GM18873 (cell line): ENCODE measurements around the gene SAMHD1.
"Not testable (repeated sequence)": the region's sequence is repeated elsewhere in the genome, so short reads cannot be mapped to it uniquely, and the experiment has no call there.

Experiments used
- ATAC-seq: cut with Tn5 transposase; IDR thresholded peaks from one replicate; pipeline ENCODE4 v1.9.1; 2021; ENCODE audit warnings: mild to moderate bottlenecking, moderate library complexity, moderate number of reproducible peaks; ENCODE audit not compliant: unreplicated experiment, low FRiP score

The SAMHD1 gene

DNA sequence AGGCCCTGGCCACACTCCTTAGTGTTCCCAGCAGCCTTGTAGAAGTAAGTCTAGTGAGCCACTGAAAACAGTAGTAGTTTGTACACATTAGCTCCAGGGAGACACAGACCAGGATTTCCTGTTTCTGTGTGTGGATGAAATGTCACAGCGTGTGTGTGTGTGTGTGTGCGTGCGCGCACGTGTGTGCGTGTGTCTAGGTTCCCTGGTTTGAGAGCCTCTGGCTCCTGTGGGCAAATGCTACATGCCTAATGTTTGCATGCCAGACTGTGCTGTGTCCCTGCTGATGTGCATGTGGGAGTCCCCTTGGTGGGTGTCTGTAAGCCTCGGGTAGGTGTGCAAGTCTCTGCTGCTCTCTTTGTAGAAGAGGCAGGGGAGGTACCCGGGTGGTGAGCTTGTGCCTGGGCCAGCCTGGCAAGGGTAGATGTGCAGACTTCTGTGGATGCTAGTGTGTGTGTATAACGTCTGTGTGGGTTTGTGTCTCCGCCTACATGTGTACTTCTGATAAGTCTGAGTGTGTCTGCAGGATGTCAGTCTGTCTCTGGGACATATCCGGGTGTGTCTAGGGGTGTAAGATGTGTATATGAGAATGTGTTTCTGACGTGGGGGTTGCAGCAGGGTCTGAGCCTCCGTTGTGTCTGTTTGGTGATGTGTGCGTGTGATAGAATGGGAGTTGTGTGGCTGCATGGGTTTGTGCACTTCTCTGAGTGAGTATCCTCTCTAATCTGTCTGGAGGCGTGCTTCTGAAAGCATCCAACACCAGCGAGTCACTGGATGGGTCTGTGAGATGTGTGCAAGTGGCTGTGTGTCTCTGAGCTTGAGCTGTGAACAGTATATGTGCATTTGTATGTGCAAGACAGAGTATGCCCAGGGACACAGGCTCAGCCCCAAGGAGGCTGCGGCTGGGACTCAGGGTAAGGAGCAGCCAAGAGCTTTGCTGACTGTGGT, 94.5 kb downstream of the SAMHD1 start:
- no peak for ATAC-seq

DNA sequence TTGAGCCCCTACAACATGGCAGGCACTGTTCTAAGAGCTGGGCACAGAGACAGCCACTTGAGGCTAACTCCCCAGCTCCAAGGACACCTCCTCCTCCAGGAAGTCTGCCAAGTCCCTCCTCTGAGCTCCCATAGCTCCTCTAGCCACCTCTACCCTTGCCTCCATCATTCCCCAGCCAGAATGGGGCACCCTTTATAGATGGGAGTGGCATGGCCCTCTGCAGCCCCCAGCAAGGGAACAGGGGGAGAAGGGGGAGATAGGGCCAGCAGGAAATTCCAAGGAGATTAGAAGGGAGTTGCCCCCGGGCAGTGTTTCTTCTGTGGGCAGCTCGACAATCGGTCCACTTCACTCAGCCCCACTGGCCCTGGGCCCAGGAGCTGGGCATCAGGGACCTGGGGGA, 95.3 kb downstream of the SAMHD1 start:
- ATAC-seq: no peak

DNA sequence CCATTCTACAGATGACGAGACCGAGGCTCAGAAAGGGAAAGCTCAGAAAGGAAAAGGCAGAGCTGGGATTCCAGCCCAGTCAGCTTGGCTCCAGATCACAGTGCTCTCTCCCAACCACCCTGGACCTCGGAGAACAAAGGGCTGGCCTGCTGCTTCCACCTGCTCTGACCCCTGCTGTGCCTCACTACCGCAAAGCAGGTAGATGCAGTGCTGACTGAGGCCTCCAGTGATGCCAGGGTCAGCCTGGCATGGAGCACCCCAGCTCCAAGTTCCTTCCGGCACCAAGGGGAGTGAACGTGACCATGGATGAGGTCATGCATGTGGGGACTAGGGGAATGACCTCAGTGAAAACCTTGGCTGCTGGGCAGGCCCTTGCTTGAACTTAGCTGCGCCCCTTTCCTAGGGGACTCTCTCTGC, 96.3 kb downstream of the SAMHD1 start:
- no peak for ATAC-seq

DNA sequence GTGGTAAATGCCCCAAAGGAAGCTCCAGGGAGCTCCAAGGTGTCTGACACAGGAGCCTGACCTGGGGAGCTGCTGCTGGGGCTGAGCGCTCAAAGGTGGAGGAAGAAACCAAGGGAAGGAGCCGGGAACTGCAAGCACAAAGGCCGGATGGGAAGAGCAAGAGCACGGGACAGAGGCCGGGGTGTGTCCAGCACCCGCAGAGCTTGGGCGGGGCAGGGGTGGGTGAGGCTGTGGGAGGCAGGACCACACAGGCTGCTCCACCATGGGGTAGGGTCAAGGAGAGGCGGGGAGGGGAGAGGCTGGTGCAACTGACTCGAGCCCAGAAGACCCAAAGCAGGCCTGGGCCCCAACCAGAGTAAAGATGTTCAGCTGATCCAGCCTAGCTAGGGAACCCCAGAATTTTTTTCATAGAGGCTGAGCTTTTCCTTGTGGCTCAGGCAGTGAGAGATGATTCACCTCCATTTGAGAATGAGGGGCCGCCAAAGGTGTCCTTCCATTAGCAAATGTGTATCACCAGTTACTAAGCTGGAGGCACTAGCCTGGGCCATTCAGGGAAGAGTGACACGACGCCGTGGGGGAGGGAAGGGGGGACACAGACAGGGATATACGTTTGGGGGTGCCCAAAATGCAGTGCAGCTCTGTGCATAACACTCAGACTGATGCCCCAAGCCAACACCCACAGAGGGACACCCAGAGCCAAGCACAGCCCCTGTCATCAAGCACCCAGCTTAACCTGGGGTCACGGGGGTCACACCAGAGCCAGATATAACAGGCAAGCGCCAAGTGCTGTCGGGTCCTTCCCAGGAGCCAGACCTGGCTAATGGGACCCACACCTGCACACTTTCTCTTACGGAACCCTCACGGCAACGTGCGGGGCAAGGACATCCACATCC, 96.9 kb downstream of the SAMHD1 start:
- ATAC-seq: no peak

DNA sequence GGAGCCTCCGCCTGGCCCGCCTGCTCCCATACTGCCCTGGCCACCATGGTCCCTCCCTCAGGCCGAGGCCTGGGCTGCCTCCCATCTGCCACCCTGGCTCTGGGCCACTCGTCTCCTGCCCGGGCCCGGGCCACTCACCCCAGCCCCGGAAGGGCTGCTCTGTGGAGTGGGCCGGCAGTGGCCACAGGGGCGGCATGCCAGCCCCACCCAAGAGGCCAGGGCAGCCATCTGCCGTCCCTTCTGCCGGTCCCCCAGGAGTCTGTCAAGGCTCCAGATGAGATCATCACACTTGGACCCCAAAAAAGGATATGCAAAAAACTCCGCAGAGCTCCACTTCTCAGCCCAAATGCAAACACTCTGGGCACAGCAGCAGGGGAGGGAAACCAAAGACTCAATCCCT, 99.3 kb downstream of the SAMHD1 start:
- no peak for ATAC-seq

DNA sequence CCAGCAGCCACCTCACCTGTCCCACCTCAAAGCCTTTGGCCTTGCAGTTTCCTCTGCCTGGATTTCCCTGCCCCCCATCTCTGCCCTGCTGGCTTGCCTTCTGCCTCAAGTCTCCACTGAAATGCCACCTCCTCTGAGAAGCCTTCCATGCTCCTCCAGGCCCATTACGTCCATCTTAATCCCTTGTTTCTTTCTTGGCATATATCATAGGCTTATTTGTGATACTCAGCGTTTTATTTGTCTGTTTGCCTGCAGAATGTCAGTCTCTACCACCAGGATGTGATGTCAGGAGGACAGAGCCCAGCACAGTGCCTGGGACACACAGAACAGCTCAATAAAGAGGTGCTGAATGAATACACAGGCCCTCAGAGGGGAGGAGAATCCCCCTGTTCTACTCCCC, 100.0 kb downstream of the SAMHD1 start:
- ATAC-seq: no peak

DNA sequence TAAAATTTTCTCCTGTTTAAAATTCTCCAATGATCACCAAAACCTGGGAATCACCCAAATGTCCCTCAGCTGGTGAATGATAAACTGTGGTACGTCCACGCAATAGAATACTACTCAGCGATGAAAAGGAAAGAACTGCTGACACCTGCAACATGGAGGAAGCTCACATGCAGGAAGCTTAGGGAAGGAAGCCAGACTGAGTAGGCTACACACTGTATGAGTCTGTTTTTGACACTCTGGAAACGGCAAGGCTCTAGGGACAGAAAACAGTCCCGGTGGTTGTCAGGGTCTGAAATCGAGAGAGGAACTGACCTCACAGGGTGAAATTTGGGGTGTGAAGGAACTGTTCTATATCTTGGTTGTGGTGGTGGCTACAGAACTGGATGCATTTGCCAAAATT, 100.7 kb downstream of the SAMHD1 start:
- no peak for ATAC-seq

DNA sequence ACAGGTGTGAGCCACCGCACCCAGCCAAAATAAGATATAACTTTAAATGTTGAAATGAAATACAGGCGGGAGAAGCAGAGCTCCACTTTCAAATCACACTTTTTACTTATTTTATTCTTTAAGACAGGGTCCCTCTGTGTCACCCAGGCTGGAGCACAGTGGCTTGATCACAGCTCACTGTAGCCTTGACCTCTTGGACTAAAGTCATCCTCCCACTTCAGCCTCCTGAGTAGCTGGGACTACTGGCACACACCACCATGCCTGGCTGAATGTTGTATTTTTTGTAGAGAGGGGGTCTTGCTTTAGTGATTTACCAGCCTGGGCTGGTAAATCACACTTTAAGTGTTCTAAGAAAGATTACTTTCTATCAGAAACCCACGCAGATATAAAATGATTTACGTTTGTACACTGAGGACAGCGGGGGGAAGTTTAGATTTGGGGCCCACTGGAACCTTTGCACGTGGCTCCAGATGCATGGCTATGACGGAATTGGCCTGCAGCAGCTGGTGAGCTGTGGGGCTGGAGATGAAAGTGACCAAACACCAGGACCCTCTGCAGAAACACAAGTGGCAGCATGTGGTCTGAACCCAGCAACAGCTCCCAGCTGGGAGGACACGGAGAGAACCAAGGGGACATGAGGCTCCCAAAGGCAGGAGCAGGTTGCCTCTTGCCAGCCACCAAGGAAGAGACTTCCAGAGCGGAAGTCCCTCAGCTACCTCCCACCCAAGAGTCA, 102.0 kb downstream of the SAMHD1 start:
- no peak for ATAC-seq

DNA sequence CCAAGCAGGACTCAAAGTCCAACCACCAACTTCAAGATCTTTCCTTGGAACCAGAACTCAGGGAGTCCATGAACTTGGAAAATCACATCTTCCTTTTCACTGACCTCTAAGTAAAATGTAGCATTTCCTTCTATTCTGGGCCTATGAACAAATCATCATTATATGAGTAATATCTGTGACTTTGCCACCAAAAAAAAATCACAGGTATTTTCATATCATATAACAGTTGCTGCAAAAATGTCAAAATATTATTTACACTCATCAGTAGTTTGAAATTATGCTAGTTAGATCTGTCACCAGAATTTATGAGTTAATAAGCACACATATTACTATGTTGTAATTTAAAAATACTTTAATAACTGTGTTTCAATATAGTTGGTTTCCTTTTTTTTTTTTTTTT, 102.8 kb downstream of the SAMHD1 start:
- no peak for ATAC-seq

DNA sequence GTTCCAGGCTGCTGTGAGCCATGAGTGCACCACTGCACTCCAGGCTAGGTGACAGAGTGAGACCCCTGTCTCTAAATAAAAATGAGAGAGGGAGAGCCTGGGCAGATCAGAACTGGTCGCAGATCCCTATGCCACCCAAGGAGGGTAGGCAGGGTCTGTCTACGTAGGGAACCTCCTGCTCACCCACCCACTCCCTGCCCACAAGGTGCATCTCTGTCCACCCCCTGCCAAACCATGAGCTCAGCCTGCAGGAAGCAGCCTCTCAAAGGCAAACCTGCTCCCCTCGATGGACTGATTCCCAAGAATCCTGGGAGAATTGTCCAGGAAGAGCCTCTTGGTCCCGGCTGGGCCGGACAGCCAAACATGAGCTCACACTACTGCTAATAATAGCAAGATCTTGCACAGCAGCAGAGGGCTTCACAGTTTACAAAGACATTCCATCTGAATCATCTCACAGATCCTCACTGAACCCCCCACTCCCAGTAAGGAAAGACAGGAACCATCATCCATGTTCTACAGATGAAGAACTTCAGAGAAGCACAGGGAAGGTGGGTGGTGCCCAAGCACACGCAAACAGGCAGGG, 103.3 kb downstream of the SAMHD1 start:
- ATAC-seq: no peak

DNA sequence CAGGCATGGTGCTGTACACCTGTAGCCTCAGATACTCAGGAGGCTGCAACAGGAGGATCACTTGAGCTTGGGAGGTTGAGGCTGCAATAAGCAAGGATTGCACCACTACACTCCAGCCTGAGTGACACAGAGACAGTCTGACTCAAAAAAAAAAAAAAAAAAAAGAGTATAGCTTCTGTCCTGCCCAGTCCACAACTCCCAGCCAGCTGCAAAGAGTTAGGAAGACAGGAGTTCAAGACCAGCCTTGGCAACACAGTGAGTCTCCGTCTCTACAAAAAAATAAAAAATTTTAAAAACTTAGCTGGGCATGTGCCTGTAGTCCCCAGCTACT, 103.8 kb downstream of the SAMHD1 start:
- ATAC-seq: no peak

DNA sequence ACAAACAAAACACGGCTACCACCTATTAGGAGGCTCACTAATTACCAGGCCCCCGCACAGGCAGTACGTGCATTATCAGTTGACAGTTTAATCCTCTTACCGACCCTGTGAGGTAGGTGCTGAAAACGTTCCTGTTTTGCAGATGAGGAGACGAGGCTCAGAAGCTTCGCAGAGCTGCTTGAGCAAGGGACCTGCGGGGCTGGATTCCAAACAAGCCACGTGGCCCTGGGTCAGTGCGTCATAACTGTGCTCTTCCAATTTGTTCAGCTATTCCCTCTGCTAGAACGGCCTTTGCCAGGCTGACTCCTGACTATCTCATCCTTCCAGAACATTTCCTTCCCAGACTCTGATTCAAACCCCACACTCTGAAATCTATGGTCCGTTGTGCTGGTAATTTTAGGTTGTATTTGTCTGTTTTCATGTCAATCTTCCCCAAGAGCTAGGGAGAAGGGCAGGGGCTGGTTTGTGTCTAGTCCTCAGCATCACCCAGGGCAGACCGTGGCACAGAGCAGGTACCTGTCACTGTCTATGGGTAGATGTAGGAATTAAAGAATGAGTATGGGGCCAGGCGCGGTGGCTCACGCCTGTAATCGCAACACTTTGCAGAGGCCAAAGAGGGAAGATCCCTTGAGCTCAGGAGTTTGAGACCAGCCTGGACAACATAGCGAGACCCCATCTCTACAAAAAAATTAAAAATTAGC, 104.3 kb downstream of the SAMHD1 start:
- ATAC-seq: no peak

DNA sequence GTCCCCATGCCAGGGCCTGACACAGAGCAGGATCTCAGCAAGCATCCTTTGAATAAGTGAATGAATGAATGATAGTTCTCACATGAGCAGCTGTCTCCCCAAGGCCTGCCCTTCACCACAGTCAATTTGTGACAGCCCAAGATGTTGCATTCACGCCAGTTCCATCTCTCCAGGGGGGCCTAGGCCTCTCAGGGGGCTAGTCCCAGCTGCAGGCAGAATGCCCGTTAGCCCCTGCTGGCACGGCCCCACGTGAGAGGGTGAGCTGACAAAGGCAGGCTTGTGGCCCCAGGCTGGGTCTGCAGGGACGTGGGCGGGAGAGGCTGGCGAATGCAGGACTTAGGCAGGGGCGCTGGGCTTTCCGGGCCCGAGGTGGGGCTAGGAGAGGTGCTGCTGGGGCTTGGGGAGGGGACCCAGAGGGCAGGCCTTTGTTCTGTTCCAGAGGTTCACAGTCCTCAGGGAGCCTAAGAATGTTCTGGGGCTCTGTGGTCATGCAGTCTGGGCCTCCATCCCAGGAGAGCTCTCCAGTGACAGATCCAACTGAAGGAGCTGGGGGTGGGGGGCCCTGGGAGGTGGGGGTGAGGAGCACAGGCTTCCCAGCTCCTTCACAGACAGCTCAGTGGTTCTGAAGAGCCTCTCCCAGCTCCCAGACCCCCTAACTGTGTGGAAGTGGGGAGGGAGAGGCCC, 106.1 kb downstream of the SAMHD1 start:
- no peak for ATAC-seq

DNA sequence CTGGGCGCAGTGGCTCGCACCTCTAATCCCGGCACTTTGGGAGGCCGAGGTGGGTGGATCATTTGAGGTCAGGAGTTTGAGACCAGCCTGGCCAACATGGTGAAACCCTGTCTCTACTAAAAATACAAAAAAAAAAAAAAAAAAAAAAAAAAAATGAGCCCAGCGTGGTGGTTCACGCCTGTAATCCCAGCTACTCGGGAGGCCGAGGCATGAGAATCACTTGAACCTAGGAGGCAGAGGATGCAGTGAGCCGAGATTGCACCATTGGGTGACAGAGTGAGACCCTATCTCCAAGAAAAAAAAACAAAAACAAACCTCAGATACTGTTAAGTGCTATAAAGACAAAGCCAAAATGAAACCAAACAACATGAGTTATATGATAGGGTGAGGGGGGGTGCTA, 110.5 kb downstream of the SAMHD1 start:
- not testable (repeated sequence) for ATAC-seq
